ENCODE results near the gene KIR3DL3.
"Not testable (repeated sequence)": the region's sequence is repeated elsewhere in the genome, so short reads cannot be mapped to it uniquely, and the experiment has no call there.

Gene KIR3DL3

GRCh38 chr19:54739587-54740497, 15.6 kb downstream of the KIR3DL3 start:
- no peaks in the 10 kb centered on the region for H3K27me3 ChIP-seq (ENCODE audit: insufficient read depth, low read length)
- H3K9me2 ChIP-seq (ENCODE audit: low read depth, low read length), result no peaks in the 10 kb centered on the region
- H3K27ac ChIP-seq (ENCODE audit: low read depth, low read length, poor library complexity, severe bottlenecking), result no peak overlapping the region
- no peaks in the 10 kb centered on the region for H3K9me3 ChIP-seq (ENCODE audit: low read length)
- no peaks in the 10 kb centered on the region for H3F3A ChIP-seq (ENCODE audit: insufficient read depth, low read length)
- no peak overlapping the region for H3K4me3 ChIP-seq (ENCODE audit: low read depth, low read length, poor library complexity, severe bottlenecking)
- H3K36me3 ChIP-seq (ENCODE audit: insufficient read depth, low read length), result no peaks in the 10 kb centered on the region
- no peak overlapping the region for H2AFZ ChIP-seq (ENCODE audit: low read length)
- H3K9ac ChIP-seq (ENCODE audit: low read length), result no peak overlapping the region
- TF ChIP-seq, protein P1, sequence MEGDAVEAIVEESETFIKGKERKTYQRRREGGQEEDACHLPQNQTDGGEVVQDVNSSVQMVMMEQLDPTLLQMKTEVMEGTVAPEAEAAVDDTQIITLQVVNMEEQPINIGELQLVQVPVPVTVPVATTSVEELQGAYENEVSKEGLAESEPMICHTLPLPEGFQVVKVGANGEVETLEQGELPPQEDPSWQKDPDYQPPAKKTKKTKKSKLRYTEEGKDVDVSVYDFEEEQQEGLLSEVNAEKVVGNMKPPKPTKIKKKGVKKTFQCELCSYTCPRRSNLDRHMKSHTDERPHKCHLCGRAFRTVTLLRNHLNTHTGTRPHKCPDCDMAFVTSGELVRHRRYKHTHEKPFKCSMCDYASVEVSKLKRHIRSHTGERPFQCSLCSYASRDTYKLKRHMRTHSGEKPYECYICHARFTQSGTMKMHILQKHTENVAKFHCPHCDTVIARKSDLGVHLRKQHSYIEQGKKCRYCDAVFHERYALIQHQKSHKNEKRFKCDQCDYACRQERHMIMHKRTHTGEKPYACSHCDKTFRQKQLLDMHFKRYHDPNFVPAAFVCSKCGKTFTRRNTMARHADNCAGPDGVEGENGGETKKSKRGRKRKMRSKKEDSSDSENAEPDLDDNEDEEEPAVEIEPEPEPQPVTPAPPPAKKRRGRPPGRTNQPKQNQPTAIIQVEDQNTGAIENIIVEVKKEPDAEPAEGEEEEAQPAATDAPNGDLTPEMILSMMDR (IDR thresholded peaks at IDR 0.05; ENCODE audit: low read length), result no peak
- no peak for TF ChIP-seq EZH2 (IDR thresholded peaks at IDR 0.05; ENCODE audit: borderline replicate concordance, low read length)
- H3K79me2 ChIP-seq (ENCODE audit: insufficient read depth, low read length), result no peaks in the 10 kb centered on the region
- H4K20me1 ChIP-seq (ENCODE audit: insufficient read depth, low read length), result no peaks in the 10 kb centered on the region
- H3K4me2 ChIP-seq (ENCODE audit: low read length), result no peak overlapping the region
- no peaks in the 10 kb centered on the region for H3K4me1 ChIP-seq (ENCODE audit: insufficient read depth, low read length, severe bottlenecking)

GRCh38 chr19:54741950-54742349, 17.7 kb downstream of the KIR3DL3 start:
- not testable (repeated sequence) for H3K79me2 ChIP-seq (ENCODE audit: insufficient read depth, low read length); H3K4me1 ChIP-seq (ENCODE audit: insufficient read depth, low read length, severe bottlenecking); H3K36me3 ChIP-seq (ENCODE audit: insufficient read depth, low read length); H3K9me2 ChIP-seq (ENCODE audit: low read depth, low read length); H4K20me1 ChIP-seq (ENCODE audit: insufficient read depth, low read length); H3K4me3 ChIP-seq (ENCODE audit: low read depth, low read length, poor library complexity, severe bottlenecking); H3K9me3 ChIP-seq (ENCODE audit: low read length); H3F3A ChIP-seq (ENCODE audit: insufficient read depth, low read length); H3K9ac ChIP-seq (ENCODE audit: low read length); H3K27ac ChIP-seq (ENCODE audit: low read depth, low read length, poor library complexity, severe bottlenecking); H2AFZ ChIP-seq (ENCODE audit: low read length); H3K27me3 ChIP-seq (ENCODE audit: insufficient read depth, low read length); H3K4me2 ChIP-seq (ENCODE audit: low read length)

- not testable (repeated sequence) for H3K4me3 ChIP-seq (ENCODE audit: low read depth, low read length, poor library complexity, severe bottlenecking); H2AFZ ChIP-seq (ENCODE audit: low read length); H3K79me2 ChIP-seq (ENCODE audit: insufficient read depth, low read length); H3K9ac ChIP-seq (ENCODE audit: low read length); H3K36me3 ChIP-seq (ENCODE audit: insufficient read depth, low read length); H3K27ac ChIP-seq (ENCODE audit: low read depth, low read length, poor library complexity, severe bottlenecking); H3K27me3 ChIP-seq (ENCODE audit: insufficient read depth, low read length); H3K4me2 ChIP-seq (ENCODE audit: low read length); H3K9me3 ChIP-seq (ENCODE audit: low read length); H3K9me2 ChIP-seq (ENCODE audit: low read depth, low read length); H3F3A ChIP-seq (ENCODE audit: insufficient read depth, low read length); H4K20me1 ChIP-seq (ENCODE audit: insufficient read depth, low read length); H3K4me1 ChIP-seq (ENCODE audit: insufficient read depth, low read length, severe bottlenecking)
Measured at GRCh38 chr19:54744080-54744479, 19.8 kb downstream of the KIR3DL3 start.

- not testable (repeated sequence) for H3K4me3 ChIP-seq (ENCODE audit: low read depth, low read length, poor library complexity, severe bottlenecking); H3K9me3 ChIP-seq (ENCODE audit: low read length); H3K36me3 ChIP-seq (ENCODE audit: insufficient read depth, low read length); H3K4me2 ChIP-seq (ENCODE audit: low read length); H4K20me1 ChIP-seq (ENCODE audit: insufficient read depth, low read length); H3F3A ChIP-seq (ENCODE audit: insufficient read depth, low read length); H2AFZ ChIP-seq (ENCODE audit: low read length); H3K9ac ChIP-seq (ENCODE audit: low read length); H3K4me1 ChIP-seq (ENCODE audit: insufficient read depth, low read length, severe bottlenecking); H3K9me2 ChIP-seq (ENCODE audit: low read depth, low read length); H3K27ac ChIP-seq (ENCODE audit: low read depth, low read length, poor library complexity, severe bottlenecking); H3K27me3 ChIP-seq (ENCODE audit: insufficient read depth, low read length); H3K79me2 ChIP-seq (ENCODE audit: insufficient read depth, low read length)
Measured at GRCh38 chr19:54747614-54748322, 23.5 kb downstream of the KIR3DL3 start.

GRCh38 chr19:54750276-54750675, 26.0 kb downstream of the KIR3DL3 start:
- H3K4me2 ChIP-seq (ENCODE audit: low read length); H3K9me2 ChIP-seq (ENCODE audit: low read depth, low read length); H2AFZ ChIP-seq (ENCODE audit: low read length); H3K9me3 ChIP-seq (ENCODE audit: low read length); H3K36me3 ChIP-seq (ENCODE audit: insufficient read depth, low read length); H3F3A ChIP-seq (ENCODE audit: insufficient read depth, low read length); H3K4me3 ChIP-seq (ENCODE audit: low read depth, low read length, poor library complexity, severe bottlenecking); H4K20me1 ChIP-seq (ENCODE audit: insufficient read depth, low read length); H3K27ac ChIP-seq (ENCODE audit: low read depth, low read length, poor library complexity, severe bottlenecking); H3K9ac ChIP-seq (ENCODE audit: low read length); H3K27me3 ChIP-seq (ENCODE audit: insufficient read depth, low read length); H3K79me2 ChIP-seq (ENCODE audit: insufficient read depth, low read length); H3K4me1 ChIP-seq (ENCODE audit: insufficient read depth, low read length, severe bottlenecking): not testable (repeated sequence)

GRCh38 chr19:54756204-54757110, 32.2 kb downstream of the KIR3DL3 start:
- not testable (repeated sequence) for H3K4me2 ChIP-seq (ENCODE audit: low read length); H3K36me3 ChIP-seq (ENCODE audit: insufficient read depth, low read length); H3K27me3 ChIP-seq (ENCODE audit: insufficient read depth, low read length); H4K20me1 ChIP-seq (ENCODE audit: insufficient read depth, low read length); H3F3A ChIP-seq (ENCODE audit: insufficient read depth, low read length); H3K9me2 ChIP-seq (ENCODE audit: low read depth, low read length); H3K79me2 ChIP-seq (ENCODE audit: insufficient read depth, low read length); H3K4me1 ChIP-seq (ENCODE audit: insufficient read depth, low read length, severe bottlenecking); H2AFZ ChIP-seq (ENCODE audit: low read length); H3K9ac ChIP-seq (ENCODE audit: low read length); H3K27ac ChIP-seq (ENCODE audit: low read depth, low read length, poor library complexity, severe bottlenecking); H3K9me3 ChIP-seq (ENCODE audit: low read length); H3K4me3 ChIP-seq (ENCODE audit: low read depth, low read length, poor library complexity, severe bottlenecking)
